Hepatocyte (in vitro differentiated cells): ENCODE results near the gene CEP128. TPM values are rescaled to one million over a fixed set of nuclear protein-coding genes. Genes with fewer than 3 reads are reported as not detected.

Experiments
- DNase-seq: peaks from one replicate; pipeline ENCODE4 v3.0.0-alpha.2; 2016; ENCODE audit warnings: low spot score
- H2AFZ ChIP-seq: fragments of 200-600 bp; sonication (generic); 2 replicates; pipeline ENCODE4 v1.6.0; 2016; ENCODE audit warnings: antibody characterized with exemption, mild to moderate bottlenecking
- H3K27ac ChIP-seq: fragments of 200-600 bp; sonication (generic); 2 replicates; pipeline ENCODE4 v1.5.1; 2016; ENCODE audit warnings: mild to moderate bottlenecking
- H3K27me3 ChIP-seq: fragments of 200-600 bp; sonication (generic); 2 replicates; pipeline ENCODE4 v1.6.1; 2016
- H3K36me3 ChIP-seq: fragments of 200-600 bp; sonication (generic); replicated peaks from 2 replicates; pipeline ENCODE4 v1.5.1; 2016; ENCODE audit warnings: low read depth; ENCODE audit not compliant: insufficient read depth
- H3K4me1 ChIP-seq: fragments of 200-600 bp; sonication (generic); 2 replicates; pipeline ENCODE4 v1.5.1; 2016; ENCODE audit warnings: mild to moderate bottlenecking, moderate library complexity; ENCODE audit not compliant: insufficient read depth
- H3K4me2 ChIP-seq: fragments of 200-600 bp; sonication (generic); 2 replicates; pipeline ENCODE4 v1.6.0; 2016
- H3K4me3 ChIP-seq: fragments of 200-600 bp; sonication (generic); 2 replicates; pipeline ENCODE4 v1.5.1; 2016; ENCODE audit warnings: mild to moderate bottlenecking
- H3K79me2 ChIP-seq: fragments of 200-600 bp; sonication (generic); 2 replicates; pipeline ENCODE4 v1.6.0; 2017; ENCODE audit warnings: mild to moderate bottlenecking
- H3K9me2 ChIP-seq: fragments of 200-600 bp; sonication (generic); replicated peaks from 2 replicates; pipeline ENCODE4 v1.6.0; 2017; ENCODE audit warnings: mild to moderate bottlenecking; ENCODE audit not compliant: insufficient read depth
- H3K9me3 ChIP-seq: fragments of 200-600 bp; sonication (generic); 2 replicates; pipeline ENCODE4 v1.5.1; 2016; ENCODE audit warnings: low read depth, mild to moderate bottlenecking
- H4K20me1 ChIP-seq: fragments of 200-600 bp; sonication (generic); 2 replicates; pipeline ENCODE4 v1.6.0; 2016; ENCODE audit warnings: mild to moderate bottlenecking; ENCODE audit not compliant: insufficient read depth, poor library complexity, severe bottlenecking
- EZH2 ChIP-seq: fragments of 200-600 bp; sonication (generic); IDR thresholded peaks from 2 replicates; pipeline ENCODE4 v1.6.1; 2016; ENCODE audit warnings: antibody characterized with exemption, mild to moderate bottlenecking, borderline replicate concordance
- EZH2phosphoT487 ChIP-seq: fragments of 200-600 bp; sonication (generic); IDR thresholded peaks from one replicate; pipeline ENCODE4 v1.6.1; 2018; ENCODE audit warnings: antibody characterized with exemption, mild to moderate bottlenecking, low read depth, moderate library complexity; ENCODE audit not compliant: unreplicated experiment, severe bottlenecking
- WGBS: methylation state at CpG from one replicate; pipeline ENCODE4 v1.1.6; 2016; ENCODE audit warnings: low lambda C conversion rate; ENCODE audit errors: missing lambda C conversion rate; 5-methylcytosine and 5-hydroxymethylcytosine counted together
- polyA plus RNA-seq: library from polyadenylated mRNA; unstranded; fragments of >200 nt; fragmentation: Nextera tagmentation; extraction: Ambion mirVana; gene quantifications from 2 replicates; pipeline ENCODE4 v1.2.1, GENCODE V29; 2016
- total RNA-seq: library from RNA; depleted of rRNA; stranded (reverse); fragments of >200 nt; gene quantifications from 2 replicates; pipeline ENCODE4 v1.2.3, GENCODE V29; 2014
- TF ChIP-seq, protein P1 (sequence below): fragments of 200-600 bp; sonication (generic); IDR thresholded peaks from 2 replicates; pipeline ENCODE4 v1.5.1; 2016; ENCODE audit warnings: antibody characterized with exemption, mild to moderate bottlenecking; ENCODE audit not compliant: poor library complexity

The CEP128 gene
- total RNA-seq, result 3.6 and 9.3 TPM in 2 replicates
- polyA plus RNA-seq, result 1.4 and 2.7 TPM in 2 replicates

DNA sequence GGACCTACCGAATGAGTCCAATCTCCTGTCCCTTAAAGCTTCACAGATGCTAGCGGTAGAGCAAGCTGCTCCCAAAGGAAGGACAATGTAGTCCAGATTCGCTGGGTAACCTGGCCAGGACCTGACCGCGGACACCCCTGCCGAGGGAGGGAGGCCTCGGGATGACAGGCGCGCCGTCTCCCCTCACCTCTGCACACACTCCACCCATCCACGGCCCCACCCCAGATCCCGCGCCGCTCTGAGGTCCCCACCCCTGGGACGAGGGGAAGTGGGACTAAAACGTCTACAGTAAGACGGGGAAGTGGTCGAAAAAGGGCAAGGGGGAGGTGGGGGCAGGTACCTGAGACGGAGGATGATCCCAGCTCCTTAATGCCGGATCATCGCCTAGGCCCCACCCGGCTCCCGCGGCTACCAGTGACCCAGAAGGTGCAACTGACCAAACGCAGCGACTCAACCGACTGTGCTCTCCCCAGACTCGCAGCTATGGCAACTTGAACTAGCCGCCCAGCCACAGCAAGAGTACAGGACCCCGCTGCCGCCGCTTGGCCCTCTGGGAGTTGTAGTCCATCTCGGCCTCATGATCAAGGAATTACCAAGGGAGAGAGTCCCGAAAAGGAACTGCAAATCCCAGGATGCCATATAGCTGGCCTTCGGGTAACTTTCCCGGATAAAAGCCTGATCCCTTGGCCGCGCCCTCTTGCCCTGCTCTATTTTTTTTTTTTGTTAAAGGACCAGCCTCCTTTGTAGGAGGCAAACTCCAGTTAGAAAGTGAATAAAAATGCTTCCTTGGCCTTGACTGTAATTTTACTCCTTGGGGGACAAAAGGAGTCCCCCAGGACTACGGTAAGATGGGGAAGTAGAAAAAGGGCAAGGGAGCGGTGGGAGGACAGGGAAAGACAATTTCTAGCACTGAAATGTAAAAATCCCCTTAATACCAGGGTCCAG lies at the start of gene CEP128:
Gene CEP128, minus strand, starts transcription at position 498 of the 945 bp plus-strand sequence.
- no peaks in the 10 kb centered on the region for H4K20me1 ChIP-seq
- peak within 1 kb of the TSS; percentile 78 for H3K4me2 ChIP-seq
- DNase-seq, result peak; percentile 96
- peak within 1 kb of the TSS; percentile 50 for H3K4me3 ChIP-seq
- no peaks in the 10 kb centered on the region for H3K27me3 ChIP-seq
- no peaks in the 10 kb centered on the region for H3K4me1 ChIP-seq
- H3K36me3 ChIP-seq, result no peaks in the 10 kb centered on the region
- WGBS, result 1% methylated on average over 31 of the region's 40 CpGs
- TF ChIP-seq, protein P1, sequence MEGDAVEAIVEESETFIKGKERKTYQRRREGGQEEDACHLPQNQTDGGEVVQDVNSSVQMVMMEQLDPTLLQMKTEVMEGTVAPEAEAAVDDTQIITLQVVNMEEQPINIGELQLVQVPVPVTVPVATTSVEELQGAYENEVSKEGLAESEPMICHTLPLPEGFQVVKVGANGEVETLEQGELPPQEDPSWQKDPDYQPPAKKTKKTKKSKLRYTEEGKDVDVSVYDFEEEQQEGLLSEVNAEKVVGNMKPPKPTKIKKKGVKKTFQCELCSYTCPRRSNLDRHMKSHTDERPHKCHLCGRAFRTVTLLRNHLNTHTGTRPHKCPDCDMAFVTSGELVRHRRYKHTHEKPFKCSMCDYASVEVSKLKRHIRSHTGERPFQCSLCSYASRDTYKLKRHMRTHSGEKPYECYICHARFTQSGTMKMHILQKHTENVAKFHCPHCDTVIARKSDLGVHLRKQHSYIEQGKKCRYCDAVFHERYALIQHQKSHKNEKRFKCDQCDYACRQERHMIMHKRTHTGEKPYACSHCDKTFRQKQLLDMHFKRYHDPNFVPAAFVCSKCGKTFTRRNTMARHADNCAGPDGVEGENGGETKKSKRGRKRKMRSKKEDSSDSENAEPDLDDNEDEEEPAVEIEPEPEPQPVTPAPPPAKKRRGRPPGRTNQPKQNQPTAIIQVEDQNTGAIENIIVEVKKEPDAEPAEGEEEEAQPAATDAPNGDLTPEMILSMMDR, result no peak
- TF ChIP-seq EZH2phosphoT487 (no peak), EZH2 (no peak)
- peak within 1 kb of the TSS; percentile 77 for H2AFZ ChIP-seq
- no peaks in the 10 kb centered on the region for H3K9me2 ChIP-seq
- peak within 1 kb of the TSS; percentile 33 for H3K27ac ChIP-seq
- H3K79me2 ChIP-seq, result no peaks in the 10 kb centered on the region
- H3K9me3 ChIP-seq, result no peaks in the 10 kb centered on the region

DNA sequence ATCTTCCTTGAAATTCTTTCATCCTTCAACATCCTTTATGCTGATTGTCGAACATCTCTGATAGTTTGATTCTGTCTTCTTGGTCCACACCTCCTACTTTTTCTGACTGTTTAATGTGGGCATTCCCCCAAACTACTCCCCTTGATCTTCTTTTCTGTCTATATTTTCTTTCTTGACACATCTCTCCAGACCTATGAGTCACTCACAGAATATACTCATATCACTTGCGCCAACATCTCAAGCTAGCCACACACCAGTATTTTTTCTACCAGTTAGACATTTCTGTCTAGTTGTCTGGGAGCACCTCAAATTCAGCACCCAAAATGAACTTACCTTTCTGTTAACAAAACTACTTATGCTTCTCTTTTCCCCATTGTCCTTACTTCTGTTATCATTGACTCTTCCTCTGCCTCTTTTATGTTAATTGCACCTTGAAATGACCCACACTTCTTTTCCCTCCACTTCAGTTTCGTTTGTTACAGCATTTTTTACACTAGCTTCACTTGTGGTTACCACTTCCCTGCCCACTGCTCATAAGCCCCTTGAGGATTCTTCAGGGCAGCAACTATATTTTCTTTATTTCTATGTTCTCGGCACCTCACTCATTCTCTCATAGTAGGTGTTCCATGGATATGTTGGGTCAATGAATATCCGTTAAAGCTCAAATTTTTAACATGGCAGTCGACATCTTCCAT lies 47.3 kb upstream of the CEP128 start:
- Histone ChIP-seq H3K9me2 (no peaks in the 10 kb centered on the region), H2AFZ (no peak overlapping the region), H3K79me2 (no peaks in the 10 kb centered on the region), H3K36me3 (no peaks in the 10 kb centered on the region), H4K20me1 (no peaks in the 10 kb centered on the region), H3K9me3 (no peaks in the 10 kb centered on the region), H3K4me3 (no peak overlapping the region), H3K4me1 (no peaks in the 10 kb centered on the region), H3K27ac (no peak overlapping the region), H3K27me3 (peaks cover 13% of the 10 kb centered on the region), H3K4me2 (no peak overlapping the region)
- TF ChIP-seq, protein P1, result no peak
- TF ChIP-seq EZH2 (no peak), EZH2phosphoT487 (no peak)
- WGBS, result 81% methylated on average over 6 of the region's 6 CpGs
- no peak for DNase-seq

DNA sequence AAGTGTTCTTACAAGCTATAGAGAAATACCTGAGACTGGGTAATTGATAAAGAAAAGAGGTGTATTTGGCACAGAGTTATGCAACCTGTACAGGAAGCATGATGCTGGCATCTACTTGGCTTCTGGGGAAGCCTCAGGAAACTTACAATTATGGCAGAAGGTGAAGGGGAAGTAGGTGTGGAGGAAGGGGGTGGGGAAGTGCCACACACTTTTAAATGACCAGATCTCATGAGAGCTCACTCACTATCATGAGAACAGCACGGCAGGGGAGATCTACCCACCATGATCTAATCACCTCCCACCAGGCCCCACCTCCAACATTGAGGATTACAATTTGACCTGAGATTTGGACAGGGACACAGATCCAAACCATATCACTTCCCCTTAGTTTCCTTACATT lies 46.7 kb upstream of the CEP128 start:
- TF ChIP-seq EZH2 (no peak), EZH2phosphoT487 (no peak)
- TF ChIP-seq, protein P1, result no peak
- WGBS, result 87% methylated on average over 1 of the region's 1 CpG

More for the DNA sequence above, 46.7 kb upstream of the CEP128 start:
- Histone ChIP-seq H2AFZ (no peak overlapping the region), H3K36me3 (no peaks in the 10 kb centered on the region), H3K79me2 (no peaks in the 10 kb centered on the region), H3K4me1 (no peaks in the 10 kb centered on the region), H4K20me1 (no peaks in the 10 kb centered on the region), H3K9me2 (no peaks in the 10 kb centered on the region), H3K27me3 (peaks cover 13% of the 10 kb centered on the region), H3K4me3 (no peak overlapping the region), H3K9me3 (no peaks in the 10 kb centered on the region), H3K4me2 (no peak overlapping the region), H3K27ac (no peak overlapping the region)
- DNase-seq, result no peak
